HCT116 (cell line): Measurements from ENCODE around the gene SLC12A3. TPM values are rescaled to one million over a fixed set of nuclear protein-coding genes. Genes with fewer than 3 reads are reported as not detected.

ENCODE experiments used
- ATAC-seq: fragments of 200-7000 bp; cut with Tn5 transposase; 2 replicates; pipeline ENCODE4 v1.9.1; 2020; ENCODE audit warnings: mild to moderate bottlenecking, moderate library complexity
- BruUV-seq: library from RNA; stranded (reverse); fragments of 400-500 nt; replicated peaks from 2 replicates; lab custom pipeline; 2021; lab: Mats Ljungman, UMichigan
- CTCF ChIA-PET: fragments of 300-600 bp; sonication (Branson Sonifier 250); formaldehyde crosslinking; loops from one replicate; lab custom pipeline; 2021; ENCODE audit warnings: antibody characterized with exemption; lab: Charles Lee
- POLR2A ChIA-PET: fragments of 300-600, 350-600 bp; sonication (Branson Sonifier 250); formaldehyde crosslinking; loops from one replicate; lab custom pipeline; 2021; ENCODE audit warnings: antibody characterized with exemption; lab: Charles Lee
- RAD21 ChIA-PET, 2 experiments: fragments of 300-600 bp; sonication (Branson Sonifier 250); formaldehyde crosslinking; loops; one replicate each; lab custom pipeline; 2023; ENCODE audit warnings: low total read pairs in 2 of 2; ENCODE audit not compliant: uncharacterized antibody in 2 of 2, unreplicated experiment in 2 of 2, low non-redundant PET in 1 of 2; lab: Charles Lee
- DNase-seq: peaks from one replicate; pipeline ENCODE4 v3.0.0-alpha.2; 2010; ENCODE audit warnings: low read depth, low spot score
- H2AFZ ChIP-seq: fragments of 200-600 bp; shearing (Covaris generic), sonication (generic); 2 replicates; pipeline ENCODE4 v1.6.1; 2017; ENCODE audit warnings: low read depth, mixed run types, mixed read lengths, antibody characterized with exemption, low read length; ENCODE audit not compliant: poor library complexity, severe bottlenecking
- H3K27ac ChIP-seq: 2 replicates; pipeline ENCODE4 v1.5.1; 2012; ENCODE audit warnings: low read depth, low read length
- H3K27me3 ChIP-seq: fragments of 200-600 bp; sonication (generic); 2 replicates; pipeline ENCODE4 v1.6.1; 2016; ENCODE audit warnings: mixed run types, low read length, mixed read lengths; ENCODE audit not compliant: insufficient read depth
- H3K36me3 ChIP-seq, 2 experiments: fragments of 200-500 bp in 1 of 2; fragments of 200-600 bp in 1 of 2; sonication (Bioruptor generic) in 1 of 2; sonication (generic) in 1 of 2; 2 replicates each; pipeline versions ENCODE4 v1.5.1 to v1.6.1; 2014 to 2016; ENCODE audit warnings: low read length in 2 of 2, inconsistent platforms in 1 of 2, mixed read lengths in 1 of 2, mixed run types in 1 of 2; ENCODE audit not compliant: insufficient read depth in 2 of 2, control insufficient read depth in 1 of 2
- H3K4me1 ChIP-seq, 2 experiments: fragments of 200-600 bp in 1 of 2; sonication (generic) in 1 of 2; 2 replicates each; pipeline versions ENCODE4 v1.5.1 to v1.6.1; 2012 to 2017; ENCODE audit warnings: low read length in 2 of 2, inconsistent platforms in 1 of 2, mild to moderate bottlenecking in 1 of 2, mixed read lengths in 1 of 2, mixed run types in 1 of 2, moderate library complexity in 1 of 2; ENCODE audit not compliant: insufficient read depth in 2 of 2, control insufficient read depth in 1 of 2
- H3K4me2 ChIP-seq: fragments of 200-600 bp; sonication (generic); 2 replicates; pipeline ENCODE4 v1.6.1; 2017; ENCODE audit warnings: mixed run types, low read length, mixed read lengths
- H3K4me3 ChIP-seq, 2 experiments: fragments of 200-600 bp in 1 of 2; sonication (generic) in 1 of 2; replicated peaks in 1 of 2; 2 replicates each; pipeline ENCODE4 v1.5.1; 2011 to 2016; ENCODE audit warnings: low read length in 2 of 2, control low read depth in 1 of 2, low read depth in 1 of 2, mild to moderate bottlenecking in 1 of 2, mixed read lengths in 1 of 2, mixed run types in 1 of 2
- H3K79me2 ChIP-seq: fragments of 200-600 bp; sonication (generic); 2 replicates; pipeline ENCODE4 v1.6.1; 2017; ENCODE audit warnings: mild to moderate bottlenecking, mixed run types, low read length, moderate library complexity, mixed read lengths; ENCODE audit not compliant: insufficient read depth
- H3K9ac ChIP-seq: fragments of 200-600 bp; sonication (generic); 2 replicates; pipeline ENCODE4 v1.6.1; 2016; ENCODE audit warnings: low read length, mixed read lengths
- H3K9me2 ChIP-seq: fragments of 200-600 bp; sonication (generic), shearing (Covaris generic); 2 replicates; pipeline ENCODE4 v1.6.1; 2017; ENCODE audit warnings: mixed run types, mild to moderate bottlenecking, moderate library complexity; ENCODE audit not compliant: insufficient read depth
- H3K9me3 ChIP-seq, 2 experiments: fragments of 200-500 bp in 1 of 2; fragments of 200-600 bp in 1 of 2; sonication (Bioruptor generic) in 1 of 2; sonication (generic) in 1 of 2; 2 replicates each; pipeline ENCODE4 v1.6.1; 2014 to 2017; ENCODE audit warnings: low read length in 2 of 2, mixed read lengths in 2 of 2, inconsistent platforms in 1 of 2, low read depth in 1 of 2, mild to moderate bottlenecking in 1 of 2, mixed run types in 1 of 2, moderate library complexity in 1 of 2; ENCODE audit not compliant: control insufficient read depth in 1 of 2, insufficient read depth in 1 of 2
- H4K20me1 ChIP-seq: fragments of 200-600 bp; sonication (generic), shearing (Covaris generic); 2 replicates; pipeline ENCODE4 v1.6.1; 2017; ENCODE audit warnings: mixed run types, mild to moderate bottlenecking, moderate library complexity; ENCODE audit not compliant: insufficient read depth
- CEBPB ChIP-seq: IDR thresholded peaks from 2 replicates; pipeline ENCODE4 v1.6.1; 2012; ENCODE audit warnings: low read depth
- CTCF ChIP-seq, 3 experiments: fragments of 200-600 bp in 1 of 3; sonication (generic) in 1 of 3; IDR thresholded peaks in 2 of 3; conservative IDR thresholded peaks in 1 of 3; 2 replicates each; pipeline ENCODE4 v1.5.1; 2012 to 2017; ENCODE audit warnings: low read depth in 2 of 3, low read length in 2 of 3, antibody characterized with exemption in 1 of 3, borderline replicate concordance in 1 of 3, control low read depth in 1 of 3, mild to moderate bottlenecking in 1 of 3, mixed read lengths in 1 of 3, mixed run types in 1 of 3, moderate library complexity in 1 of 3; ENCODE audit not compliant: insufficient read depth in 1 of 3
- ELF1 ChIP-seq: IDR thresholded peaks from 2 replicates; pipeline ENCODE4 v1.6.1; 2012; ENCODE audit warnings: low read depth, borderline replicate concordance
- EZH2 ChIP-seq: fragments of 200-600 bp; sonication (generic); IDR thresholded peaks from 2 replicates; pipeline ENCODE4 v1.6.1; 2017; ENCODE audit warnings: antibody characterized with exemption, mixed run types
- EZH2phosphoT487 ChIP-seq: fragments of 200-600 bp; IDR thresholded peaks from 2 replicates; pipeline ENCODE4 v1.6.1; 2018; ENCODE audit warnings: antibody characterized with exemption, borderline replicate concordance
- FOSL1 ChIP-seq: IDR thresholded peaks from 2 replicates; pipeline ENCODE4 v1.6.1; 2012; ENCODE audit warnings: low read depth
- MAX ChIP-seq: IDR thresholded peaks from 2 replicates; pipeline ENCODE4 v1.6.1; 2012
- SP1 ChIP-seq: IDR thresholded peaks from 2 replicates; pipeline ENCODE4 v1.6.1; 2012; ENCODE audit warnings: low read depth
- TCF7L2 ChIP-seq: IDR thresholded peaks from 2 replicates; pipeline ENCODE4 v1.7.0; 2011; ENCODE audit warnings: borderline replicate concordance, inconsistent platforms; ENCODE audit not compliant: insufficient read depth, insufficient read length; ENCODE audit errors: extremely low read depth
- YY1 ChIP-seq: IDR thresholded peaks from 2 replicates; pipeline ENCODE4 v1.6.1; 2011; ENCODE audit warnings: low read length, low read depth, moderate library complexity, mild to moderate bottlenecking; ENCODE audit not compliant: insufficient replicate concordance; ENCODE audit errors: extremely low read depth
- intact Hi-C: fragments of 100-400 bp; cut with micrococcal nuclease; formaldehyde crosslinking; loops from 2 replicates; pipeline ENCODE4 v1.10.0; 2022
- total RNA-seq: library from RNA; stranded (reverse); gene quantifications from one replicate; pipeline ENCODE4 v1.2.1, GENCODE V29; 2021; ENCODE audit not compliant: unreplicated experiment

The SLC12A3 gene
- total RNA-seq, 1 experiment from 2014 or later, result not detected

- H3K27ac ChIP-seq, result no peak overlapping the region
- no peaks in the 10 kb centered on the region for H3K27me3 ChIP-seq
- no peak overlapping the region for H3K4me2 ChIP-seq
- H3K79me2 ChIP-seq, result no peaks in the 10 kb centered on the region
- POLR2A ChIA-PET, result no interaction called here
- H3K9ac ChIP-seq, result no peak overlapping the region
- no peaks in the 10 kb centered on the region for H4K20me1 ChIP-seq
- BruUV-seq, result no TSS peak
- H3K9me2 ChIP-seq, result no peaks in the 10 kb centered on the region
- intact Hi-C loops, result no loop called here
- H3K9me3 ChIP-seq, result no peaks in the 10 kb centered on the region
- H2AFZ ChIP-seq, result no peak overlapping the region
- DNase-seq (no peak), ATAC-seq (no peak)
- no peak overlapping the region for H3K4me3 ChIP-seq
- RAD21 ChIA-PET, result no interaction called here
- no peaks in the 10 kb centered on the region for H3K36me3 ChIP-seq
- CTCF ChIA-PET, result no interaction called here
- TF ChIP-seq EZH2phosphoT487, result no peak
- TF ChIP-seq FOSL1, result no peak
- no peak for TF ChIP-seq EZH2
- TF ChIP-seq CEBPB, result no peak
- no peak for TF ChIP-seq SP1
- TF ChIP-seq TCF7L2, result no peak
- TF ChIP-seq MAX, result no peak
- no peak for TF ChIP-seq YY1
- TF ChIP-seq ELF1, result no peak
- TF ChIP-seq CTCF (IDR thresholded peaks at IDR 0.05 in 2 of 3, conservative IDR thresholded peaks at IDR 0.05 in 1 of 3; ENCODE audit: borderline replicate concordance in 1 of 3, insufficient read depth in 1 of 3, low read depth in 2 of 3, low read length in 2 of 3), result no peak
- H3K4me1 ChIP-seq, result no peaks in the 10 kb centered on the region
Observed at GRCh38 chr16:56886826-56887225, 21.8 kb downstream of the SLC12A3 start.
